HUES48 (cell line): Measurements from ENCODE around the gene ABCB10.
A peak's percentile ranks its signal among the peaks of the same experiment; 100 is the strongest.
"Not testable (repeated sequence)": the region's sequence is repeated elsewhere in the genome, so short reads cannot be mapped to it uniquely, and the experiment has no call there.

Experiments used
- H3K27ac ChIP-seq: one replicate; pipeline ENCODE4 v1.7.0; 2013; ENCODE audit warnings: low read depth, low read length, inconsistent platforms
- H3K27me3 ChIP-seq: 2 replicates; pipeline ENCODE4 v1.6.1; 2013; ENCODE audit warnings: mild to moderate bottlenecking, low read length; ENCODE audit not compliant: control insufficient read depth, insufficient read depth
- H3K36me3 ChIP-seq: 2 replicates; pipeline ENCODE4 v1.6.1; 2013; ENCODE audit warnings: low read length; ENCODE audit not compliant: control insufficient read depth, insufficient read depth
- H3K4me1 ChIP-seq: 2 replicates; pipeline ENCODE4 v1.6.1; 2013; ENCODE audit warnings: mild to moderate bottlenecking, low read length; ENCODE audit not compliant: control insufficient read depth, insufficient read depth
- H3K4me3 ChIP-seq: 2 replicates; pipeline ENCODE4 v1.5.1; 2013; ENCODE audit warnings: mild to moderate bottlenecking, low read depth, low read length
- H3K9ac ChIP-seq: 2 replicates; pipeline ENCODE4 v1.6.1; 2013; ENCODE audit warnings: mild to moderate bottlenecking, low read depth, low read length, moderate library complexity
- H3K9me3 ChIP-seq: 2 replicates; pipeline ENCODE4 v1.6.1; 2013; ENCODE audit warnings: low read length; ENCODE audit not compliant: control insufficient read depth, insufficient read depth

Gene ABCB10

DNA sequence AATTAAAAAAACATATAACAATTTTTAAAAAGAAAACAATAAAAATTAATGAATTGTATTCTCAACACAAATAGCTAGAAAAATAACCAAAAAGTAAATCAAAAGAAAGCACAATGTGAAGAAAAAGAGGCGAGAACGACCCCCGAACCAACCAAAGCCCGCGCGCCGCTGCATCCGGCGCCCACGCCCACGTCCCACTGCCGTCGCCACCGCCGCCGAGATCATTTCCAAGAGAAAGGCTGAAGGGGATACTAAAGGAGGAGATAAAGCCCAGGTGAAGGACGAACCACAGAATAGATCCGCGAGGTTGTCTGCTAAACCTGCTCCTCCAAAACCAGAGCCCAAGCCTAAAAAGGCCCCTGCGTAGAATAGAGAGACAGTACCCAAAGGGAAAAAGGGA, 11.8 kb upstream of the ABCB10 start:
- no peak overlapping the region for H3K27ac ChIP-seq
- no peaks in the 10 kb centered on the region for H3K4me1 ChIP-seq
- no peaks in the 10 kb centered on the region for H3K36me3 ChIP-seq
- no peaks in the 10 kb centered on the region for H3K9me3 ChIP-seq
- no peaks in the 10 kb centered on the region for H3K27me3 ChIP-seq
- H3K4me3 ChIP-seq, result no peak overlapping the region
- H3K9ac ChIP-seq, result no peak overlapping the region

DNA sequence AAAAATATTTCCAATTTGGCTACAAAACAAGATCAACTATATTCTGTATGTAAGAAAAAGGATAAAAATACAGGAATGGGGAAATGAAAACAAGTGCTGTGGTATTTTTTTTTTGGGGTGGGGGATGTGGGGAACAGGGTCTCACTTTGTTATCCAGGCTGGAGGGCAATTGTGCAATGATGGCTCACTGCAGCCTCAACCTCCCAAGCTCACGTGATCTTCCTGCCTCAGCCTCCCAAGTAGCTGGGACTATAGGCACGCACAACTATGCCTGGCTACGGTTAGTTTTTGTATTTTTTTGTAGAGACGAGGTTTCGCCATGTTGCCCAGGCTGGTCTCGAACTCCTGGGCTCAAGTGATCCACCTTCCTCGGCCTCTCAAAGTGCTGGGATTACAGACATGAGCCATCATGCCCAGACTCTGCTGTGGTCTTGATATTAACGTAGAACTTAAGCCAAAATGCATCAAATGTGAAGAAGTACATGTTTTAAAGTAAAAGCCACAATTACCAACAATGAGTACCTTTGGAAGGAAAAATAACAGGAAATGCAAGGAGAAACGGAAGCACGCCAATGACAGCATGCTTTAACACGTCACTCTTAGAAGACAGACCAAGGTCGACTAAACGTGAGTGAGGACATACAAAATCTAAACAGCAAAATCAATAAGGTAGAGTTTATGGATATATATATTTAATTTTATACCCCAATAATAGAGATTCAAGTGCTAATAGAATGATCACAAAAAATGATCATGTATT, 8.8 kb upstream of the ABCB10 start:
- Histone ChIP-seq H3K4me1 (peaks cover 13% of the 10 kb centered on the region), H3K27me3 (no peaks in the 10 kb centered on the region), H3K27ac (no peak overlapping the region), H3K9me3 (no peaks in the 10 kb centered on the region), H3K9ac (no peak overlapping the region), H3K36me3 (no peaks in the 10 kb centered on the region), H3K4me3 (no peak overlapping the region)

DNA sequence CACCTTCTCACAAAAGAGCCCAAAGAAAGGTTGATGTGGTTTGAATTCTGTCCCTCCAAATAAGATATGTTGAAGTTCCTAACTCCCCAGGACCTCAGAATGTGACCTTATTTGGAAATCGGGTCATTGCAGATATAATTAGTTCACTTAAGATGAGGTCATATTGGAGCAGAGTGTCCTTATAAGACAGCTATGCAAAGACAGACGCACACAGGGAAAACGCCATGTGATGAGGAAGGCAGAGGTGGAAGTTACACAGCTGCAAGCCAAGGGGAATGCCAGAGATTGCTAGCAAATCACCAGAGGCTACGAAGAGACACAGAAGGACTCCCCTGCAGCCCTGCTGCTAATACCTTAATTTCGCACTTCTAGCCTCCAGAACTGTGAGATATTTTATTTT, 5.2 kb upstream of the ABCB10 start:
- Histone ChIP-seq H3K9ac (peak overlapping the region; percentile 1; the same call in 1 of the 2 replicates), H3K27me3 (no peaks in the 10 kb centered on the region), H3K4me3 (no peak overlapping the region), H3K36me3 (no peaks in the 10 kb centered on the region), H3K27ac (peak overlapping the region; percentile 40), H3K9me3 (no peaks in the 10 kb centered on the region), H3K4me1 (peaks cover 13% of the 10 kb centered on the region)

DNA sequence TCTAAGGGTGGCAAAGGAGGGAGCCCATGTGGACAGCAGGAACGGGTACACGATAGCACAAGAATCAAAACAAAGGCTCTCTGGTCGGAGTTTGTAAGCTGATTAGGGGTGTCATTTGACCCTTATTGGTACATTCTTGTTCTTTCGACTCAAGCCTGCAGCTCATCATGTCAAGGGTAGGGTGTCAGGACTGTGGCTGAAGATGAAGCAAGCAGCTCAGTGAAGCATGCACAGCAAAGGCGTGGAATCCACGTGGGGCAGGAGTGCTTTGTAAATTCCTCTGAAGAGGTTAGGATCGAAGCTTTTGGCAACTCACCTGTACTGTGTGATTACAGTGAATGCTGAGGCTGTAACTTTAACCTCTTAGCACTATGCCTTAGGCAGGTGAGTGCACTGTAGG, 4.7 kb upstream of the ABCB10 start:
- Histone ChIP-seq H3K9me3 (no peaks in the 10 kb centered on the region), H3K27me3 (no peaks in the 10 kb centered on the region), H3K4me3 (no peak overlapping the region), H3K4me1 (peaks cover 13% of the 10 kb centered on the region), H3K27ac (peak overlapping the region; percentile 40), H3K9ac (peak overlapping the region; percentile 1; the same call in 1 of the 2 replicates), H3K36me3 (no peaks in the 10 kb centered on the region)

DNA sequence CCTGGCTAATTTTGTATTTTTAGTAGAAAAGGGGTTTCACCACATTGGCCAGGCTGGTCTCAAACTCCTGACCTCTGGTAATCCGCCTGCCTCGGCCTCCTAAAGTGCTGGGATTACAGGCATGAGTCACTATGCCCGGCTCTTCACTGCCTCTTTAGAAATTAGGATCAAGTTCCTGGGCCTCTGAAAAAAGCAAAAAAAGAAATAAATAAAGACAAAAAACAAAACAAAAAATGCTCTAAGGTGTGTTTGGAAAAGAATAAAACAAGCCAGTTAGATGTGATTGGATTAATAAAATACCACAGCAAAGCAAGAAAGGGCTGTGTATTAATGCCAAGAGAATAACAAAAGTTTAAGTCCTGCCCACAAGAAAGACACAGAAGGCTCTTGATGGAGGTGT, 4.2 kb upstream of the ABCB10 start:
- no peak overlapping the region for H3K4me3 ChIP-seq
- peak overlapping the region; percentile 1; the same call in 1 of the 2 replicates for H3K9ac ChIP-seq

DNA sequence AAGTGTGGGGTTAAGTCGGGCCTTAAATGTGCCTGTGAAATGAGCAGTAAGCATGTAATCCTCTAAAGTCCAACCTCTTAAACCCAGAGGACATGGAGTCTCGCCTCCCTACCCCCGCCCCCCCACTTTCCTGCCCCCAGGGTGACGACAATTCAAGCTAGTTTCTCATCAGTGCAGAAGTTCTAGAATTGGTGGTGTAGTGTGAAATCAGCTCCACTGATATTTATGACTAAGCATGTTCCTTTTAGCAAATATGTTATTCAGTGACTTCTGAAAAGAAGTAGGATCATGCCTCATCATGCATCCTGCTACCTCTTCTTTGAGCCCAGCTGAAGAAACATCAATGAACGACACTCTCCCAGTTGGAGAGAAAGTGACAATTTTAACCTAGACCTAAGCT, 2.6 kb upstream of the ABCB10 start:
- no peak overlapping the region for H3K27ac ChIP-seq
- no peaks in the 10 kb centered on the region for H3K27me3 ChIP-seq
- peaks cover 26% of the 10 kb centered on the region for H3K4me1 ChIP-seq
- H3K9ac ChIP-seq, result no peak overlapping the region
- no peaks in the 10 kb centered on the region for H3K9me3 ChIP-seq
- no peaks in the 10 kb centered on the region for H3K36me3 ChIP-seq
- no peak overlapping the region for H3K4me3 ChIP-seq

More for the DNA sequence above, 4.2 kb upstream of the ABCB10 start:
- no peaks in the 10 kb centered on the region for H3K36me3 ChIP-seq
- H3K27ac ChIP-seq, result peak overlapping the region; percentile 40
- H3K27me3 ChIP-seq, result no peaks in the 10 kb centered on the region
- H3K4me1 ChIP-seq, result peaks cover 14% of the 10 kb centered on the region
- H3K9me3 ChIP-seq, result no peaks in the 10 kb centered on the region

DNA sequence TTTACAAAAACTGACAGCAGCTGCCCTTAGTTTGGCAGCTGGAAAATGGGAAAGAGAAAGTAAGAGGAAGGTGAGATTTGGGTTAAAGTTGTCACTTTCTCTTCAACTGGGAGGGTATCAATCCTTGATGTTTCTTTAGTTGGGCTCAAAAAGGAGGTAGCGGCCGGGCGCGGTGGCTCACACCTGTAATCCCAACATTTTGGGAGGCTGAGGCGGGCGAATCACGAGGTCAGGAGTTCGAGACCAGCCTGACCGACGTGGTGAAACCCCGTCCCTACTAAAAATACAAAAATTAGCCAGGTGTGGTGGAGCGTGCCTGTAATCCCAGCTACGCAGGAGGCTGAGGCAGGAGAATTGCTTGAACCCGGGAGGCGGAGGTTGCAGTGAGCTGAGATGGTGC, 1.6 kb upstream of the ABCB10 start:
- not testable (repeated sequence) for H3K27me3 ChIP-seq, H3K4me3 ChIP-seq, H3K9me3 ChIP-seq

DNA sequence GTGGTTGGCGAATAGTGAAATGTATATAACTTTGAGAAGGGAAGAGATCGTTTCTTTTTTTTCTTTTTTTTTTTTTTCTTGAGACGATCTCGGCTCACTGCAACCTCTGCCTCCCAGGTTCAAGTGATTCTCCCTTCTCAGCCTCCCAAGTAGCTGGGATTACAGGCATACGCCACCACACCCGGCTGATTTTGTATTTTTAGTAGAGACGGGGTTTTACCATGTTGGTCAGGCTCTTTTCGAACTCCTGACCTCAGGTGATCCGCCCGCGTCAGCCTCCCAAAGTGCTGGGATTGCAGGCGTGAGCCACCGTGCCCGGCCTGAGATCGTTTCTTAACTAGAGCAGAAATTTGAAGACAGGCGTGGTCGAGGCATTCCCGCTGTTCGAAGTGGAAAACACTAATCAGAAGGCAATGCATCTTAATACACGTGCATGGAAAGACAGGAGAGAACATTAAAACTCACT, 862 bp upstream of the ABCB10 start:
- H3K4me1 ChIP-seq, result peaks cover 26% of the 10 kb centered on the region
- H3K36me3 ChIP-seq, H3K9me3 ChIP-seq, H3K27me3 ChIP-seq: not testable (repeated sequence)
- H3K9ac ChIP-seq, result peak overlapping the region; percentile 7; the same call in 1 of the 2 replicates
- peak overlapping the region; percentile 48 for H3K27ac ChIP-seq
- H3K4me3 ChIP-seq, result peak overlapping the region; percentile 91

More for the DNA sequence above, 1.6 kb upstream of the ABCB10 start:
- not testable (repeated sequence) for H3K36me3 ChIP-seq, H3K27ac ChIP-seq, H3K9ac ChIP-seq
- H3K4me1 ChIP-seq, result peaks cover 26% of the 10 kb centered on the region

DNA sequence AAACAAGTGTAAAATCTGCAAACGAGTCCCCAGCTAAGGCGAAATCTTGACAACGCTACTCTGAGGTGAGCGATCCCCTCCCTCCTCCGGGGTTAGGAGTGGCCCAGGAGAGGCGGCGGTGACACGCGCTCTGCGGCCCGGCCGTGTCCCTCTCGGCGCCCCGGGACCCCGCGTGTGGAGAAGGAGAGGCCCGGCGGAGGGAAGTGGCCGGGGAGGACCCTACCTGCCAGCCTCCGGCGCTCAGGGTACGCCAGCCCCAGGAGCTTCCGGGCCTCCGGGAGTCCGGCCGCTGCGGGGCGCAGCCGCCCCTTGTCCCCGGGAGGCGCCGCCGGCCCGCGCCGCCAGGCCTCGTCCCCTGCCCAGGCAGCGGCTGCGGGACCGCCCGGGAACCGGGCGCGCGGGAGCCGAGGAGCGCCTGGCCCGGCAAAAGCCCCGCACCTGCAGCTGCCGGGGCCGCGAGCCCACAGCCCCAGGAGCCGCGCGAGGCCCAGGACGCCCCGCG, 543 bp downstream of the ABCB10 start:
- no peaks in the 10 kb centered on the region for H3K27me3 ChIP-seq
- H3K9me3 ChIP-seq, result no peaks in the 10 kb centered on the region
- H3K36me3 ChIP-seq, result no peaks in the 10 kb centered on the region
- peak overlapping the region; percentile 91 for H3K4me3 ChIP-seq
- peak overlapping the region; percentile 53; the same call in 1 of the 2 replicates for H3K9ac ChIP-seq
- H3K27ac ChIP-seq, result peak overlapping the region; percentile 75
- peaks cover 17% of the 10 kb centered on the region for H3K4me1 ChIP-seq

DNA sequence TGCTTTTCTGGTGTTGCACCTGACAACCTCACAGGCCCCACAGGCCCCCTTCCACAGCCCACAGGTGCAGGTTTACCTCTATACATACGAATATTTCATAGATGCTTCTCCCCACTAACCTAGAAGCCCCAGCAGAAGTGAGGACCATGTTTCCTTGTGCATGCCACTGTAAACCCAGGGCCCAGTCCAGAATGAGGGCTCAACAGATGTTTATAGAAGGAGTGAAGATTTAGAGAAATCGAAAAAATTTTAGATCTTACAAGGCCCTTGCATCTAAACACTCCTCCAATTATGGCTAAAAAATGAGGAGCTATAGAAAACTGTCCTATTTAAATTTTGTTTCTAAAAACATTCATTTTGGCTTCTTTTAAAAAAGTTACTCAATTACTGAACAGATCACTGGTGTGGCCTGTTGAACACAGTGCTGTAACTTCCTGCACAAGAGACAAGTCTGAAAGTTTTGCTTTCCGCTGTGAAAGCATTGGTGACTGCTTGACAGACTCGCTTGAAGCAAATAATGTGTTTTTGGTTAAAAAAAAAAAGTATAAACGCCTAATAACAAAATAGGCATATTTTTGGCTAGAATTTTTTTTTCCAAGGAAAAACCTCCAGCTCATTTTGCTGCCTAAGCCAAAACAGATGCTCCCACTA, 1.2 kb downstream of the ABCB10 start:
- no peak overlapping the region for H3K27ac ChIP-seq
- peaks cover 13% of the 10 kb centered on the region for H3K4me1 ChIP-seq
- peak overlapping the region; percentile 91 for H3K4me3 ChIP-seq
- no peaks in the 10 kb centered on the region for H3K9me3 ChIP-seq
- no peaks in the 10 kb centered on the region for H3K36me3 ChIP-seq
- peak overlapping the region; percentile 53; the same call in 1 of the 2 replicates for H3K9ac ChIP-seq
- no peaks in the 10 kb centered on the region for H3K27me3 ChIP-seq
